Chondrocyte (in vitro differentiated cells): ENCODE measurements around the gene FHIT. TPM values are rescaled to one million over a fixed set of nuclear protein-coding genes. Genes with fewer than 3 reads are reported as not detected.
"Not testable (repeated sequence)": the region's sequence is repeated elsewhere in the genome, so short reads cannot be mapped to it uniquely, and the experiment has no call there.

Experiments used
- DNase-seq: peaks from one replicate; pipeline ENCODE4 v3.0.0; 2021; ENCODE audit warnings: mixed read lengths, low spot score
- H3K27ac Mint-ChIP-seq: one replicate; pipeline ENCODE4 v1.8.0; 2021; ENCODE audit warnings: mild to moderate bottlenecking, moderate library complexity, mixed read lengths; ENCODE audit not compliant: unreplicated experiment
- H3K27me3 Mint-ChIP-seq: 2 replicates; pipeline ENCODE4 v1.8.0; 2021; ENCODE audit warnings: low read depth, mixed read lengths
- H3K36me3 Mint-ChIP-seq: 2 replicates; pipeline ENCODE4 v1.8.0; 2021; ENCODE audit warnings: low read depth, mixed read lengths
- H3K4me1 Mint-ChIP-seq: 2 replicates; pipeline ENCODE4 v1.8.0; 2021; ENCODE audit warnings: low read depth, mild to moderate bottlenecking, mixed read lengths
- H3K4me3 Mint-ChIP-seq: one replicate; pipeline ENCODE4 v1.8.0; 2021; ENCODE audit warnings: mild to moderate bottlenecking, moderate library complexity, mixed read lengths; ENCODE audit not compliant: unreplicated experiment
- H3K9me3 Mint-ChIP-seq: 2 replicates; pipeline ENCODE4 v1.8.0; 2021; ENCODE audit warnings: low read depth, mixed read lengths
- CTCF ChIP-seq: fragments of 200-600 bp; sonication (generic); IDR thresholded peaks from 2 replicates; pipeline ENCODE4 v1.5.0; 2021; ENCODE audit warnings: antibody characterized with exemption, mild to moderate bottlenecking, moderate library complexity
- total RNA-seq: library from RNA; stranded (reverse); gene quantifications from 3 replicates; pipeline ENCODE4 v1.2.1, GENCODE V29; 2021

The FHIT gene
- total RNA-seq, 1 donor from 2014 or later: 3.8 TPM

- no peaks in the 10 kb centered on the region for H3K36me3 Mint-ChIP-seq
- no peak overlapping the region for H3K4me3 Mint-ChIP-seq
- DNase-seq: no peak
- H3K9me3 Mint-ChIP-seq: no peaks in the 10 kb centered on the region
- H3K27me3 Mint-ChIP-seq: no peaks in the 10 kb centered on the region
- peaks cover 8% of the 10 kb centered on the region for H3K4me1 Mint-ChIP-seq
- no peak for TF ChIP-seq CTCF
- no peak overlapping the region for H3K27ac Mint-ChIP-seq
These were observed 197.3 kb downstream of the FHIT start for GRCh38 chr3:61053781-61054496.

GRCh38 chr3:61052851-61053250 is 198.4 kb downstream of the FHIT start:
- H3K27ac Mint-ChIP-seq: no peak overlapping the region
- no peak for TF ChIP-seq CTCF
- no peaks in the 10 kb centered on the region for H3K36me3 Mint-ChIP-seq
- H3K4me3 Mint-ChIP-seq: no peak overlapping the region
- peaks cover 8% of the 10 kb centered on the region for H3K4me1 Mint-ChIP-seq
- DNase-seq: no peak
- H3K9me3 Mint-ChIP-seq: no peaks in the 10 kb centered on the region
- H3K27me3 Mint-ChIP-seq: no peaks in the 10 kb centered on the region

GRCh38 chr3:61051666-61052065 is 199.6 kb downstream of the FHIT start:
- no peak for DNase-seq
- no peak overlapping the region for H3K27ac Mint-ChIP-seq
- H3K9me3 Mint-ChIP-seq: no peaks in the 10 kb centered on the region
- peaks cover 8% of the 10 kb centered on the region for H3K4me1 Mint-ChIP-seq
- no peaks in the 10 kb centered on the region for H3K27me3 Mint-ChIP-seq
- H3K36me3 Mint-ChIP-seq: peaks cover 1% of the 10 kb centered on the region
- no peak overlapping the region for H3K4me3 Mint-ChIP-seq
- TF ChIP-seq CTCF: no peak

GRCh38 chr3:61045169-61045568 is 206.1 kb downstream of the FHIT start:
- H3K4me3 Mint-ChIP-seq, DNase-seq, H3K27me3 Mint-ChIP-seq, H3K27ac Mint-ChIP-seq, H3K4me1 Mint-ChIP-seq, H3K9me3 Mint-ChIP-seq, H3K36me3 Mint-ChIP-seq: not testable (repeated sequence)

GRCh38 chr3:61043156-61043555 is 208.1 kb downstream of the FHIT start:
- no peak for TF ChIP-seq CTCF
- Mint-ChIP-seq H3K36me3 (peaks cover 3% of the 10 kb centered on the region), H3K4me1 (no peaks in the 10 kb centered on the region), H3K27ac (no peak overlapping the region), H3K27me3 (no peaks in the 10 kb centered on the region), H3K4me3 (no peak overlapping the region), H3K9me3 (peaks cover 9% of the 10 kb centered on the region)
- no peak for DNase-seq

GRCh38 chr3:61040618-61041017 is 210.6 kb downstream of the FHIT start:
- Mint-ChIP-seq H3K27me3 (no peaks in the 10 kb centered on the region), H3K4me1 (no peaks in the 10 kb centered on the region), H3K36me3 (no peaks in the 10 kb centered on the region), H3K27ac (no peak overlapping the region), H3K4me3 (no peak overlapping the region), H3K9me3 (peaks cover 9% of the 10 kb centered on the region)
- TF ChIP-seq CTCF: no peak
- no peak for DNase-seq
